ENCODE results near the gene PSMD5. TPM values are rescaled to one million over a fixed set of nuclear protein-coding genes. Genes with fewer than 3 reads are reported as not detected.
A peak's percentile ranks its signal among the peaks of the same experiment; 100 is the strongest.

The PSMD5 gene
- total and polyA plus RNA-seq, 9 of the 15 experiments (the other 6 are each of a cell fraction or from before 2014, with no cell fraction given), result 46.4 to 148 (median 76.3) TPM

- TF ChIP-seq ZNF263 (CRISPR knock-in tag; IDR thresholded peaks at IDR 0.05; ENCODE audit: borderline replicate concordance) (no peak), ZSCAN29 (IDR thresholded peaks at IDR 0.05) (no peak), SNIP1 (IDR thresholded peaks at IDR 0.05; ENCODE audit: low read depth) (no peak), MAFG (tag; conservative IDR thresholded peaks at IDR 0.05) (no peak), DMBX1 (CRISPR knock-in tag; IDR thresholded peaks at IDR 0.05; ENCODE audit: borderline replicate concordance) (no peak), NCOA6 (IDR thresholded peaks at IDR 0.05) (no peak), XRCC5 (IDR thresholded peaks at IDR 0.05; ENCODE audit: low read depth, low read length) (no peak), MEIS2 (IDR thresholded peaks at IDR 0.05; ENCODE audit: partially characterized antibody) (no peak), RBFOX2 (IDR thresholded peaks at IDR 0.05; ENCODE audit: low read depth, low read length) (0 out of 2 replicates have a peak, but pooled peaks have one; percentile 28), YBX1 (IDR thresholded peaks at IDR 0.05) (no peak)
- TF ChIP-seq, protein P1, sequence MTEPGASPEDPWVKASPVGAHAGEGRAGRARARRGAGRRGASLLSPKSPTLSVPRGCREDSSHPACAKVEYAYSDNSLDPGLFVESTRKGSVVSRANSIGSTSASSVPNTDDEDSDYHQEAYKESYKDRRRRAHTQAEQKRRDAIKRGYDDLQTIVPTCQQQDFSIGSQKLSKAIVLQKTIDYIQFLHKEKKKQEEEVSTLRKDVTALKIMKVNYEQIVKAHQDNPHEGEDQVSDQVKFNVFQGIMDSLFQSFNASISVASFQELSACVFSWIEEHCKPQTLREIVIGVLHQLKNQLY (CRISPR knock-in tag; conservative IDR thresholded peaks at IDR 0.05), result no peak
- TF ChIP-seq, protein P2, sequence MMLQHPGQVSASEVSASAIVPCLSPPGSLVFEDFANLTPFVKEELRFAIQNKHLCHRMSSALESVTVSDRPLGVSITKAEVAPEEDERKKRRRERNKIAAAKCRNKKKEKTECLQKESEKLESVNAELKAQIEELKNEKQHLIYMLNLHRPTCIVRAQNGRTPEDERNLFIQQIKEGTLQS (IDR thresholded peaks at IDR 0.05), result peak; percentile 74
- TF ChIP-seq, protein P2 (CRISPR knock-in tag; conservative IDR thresholded peaks at IDR 0.05), result no peak
- TF ChIP-seq, protein P3, sequence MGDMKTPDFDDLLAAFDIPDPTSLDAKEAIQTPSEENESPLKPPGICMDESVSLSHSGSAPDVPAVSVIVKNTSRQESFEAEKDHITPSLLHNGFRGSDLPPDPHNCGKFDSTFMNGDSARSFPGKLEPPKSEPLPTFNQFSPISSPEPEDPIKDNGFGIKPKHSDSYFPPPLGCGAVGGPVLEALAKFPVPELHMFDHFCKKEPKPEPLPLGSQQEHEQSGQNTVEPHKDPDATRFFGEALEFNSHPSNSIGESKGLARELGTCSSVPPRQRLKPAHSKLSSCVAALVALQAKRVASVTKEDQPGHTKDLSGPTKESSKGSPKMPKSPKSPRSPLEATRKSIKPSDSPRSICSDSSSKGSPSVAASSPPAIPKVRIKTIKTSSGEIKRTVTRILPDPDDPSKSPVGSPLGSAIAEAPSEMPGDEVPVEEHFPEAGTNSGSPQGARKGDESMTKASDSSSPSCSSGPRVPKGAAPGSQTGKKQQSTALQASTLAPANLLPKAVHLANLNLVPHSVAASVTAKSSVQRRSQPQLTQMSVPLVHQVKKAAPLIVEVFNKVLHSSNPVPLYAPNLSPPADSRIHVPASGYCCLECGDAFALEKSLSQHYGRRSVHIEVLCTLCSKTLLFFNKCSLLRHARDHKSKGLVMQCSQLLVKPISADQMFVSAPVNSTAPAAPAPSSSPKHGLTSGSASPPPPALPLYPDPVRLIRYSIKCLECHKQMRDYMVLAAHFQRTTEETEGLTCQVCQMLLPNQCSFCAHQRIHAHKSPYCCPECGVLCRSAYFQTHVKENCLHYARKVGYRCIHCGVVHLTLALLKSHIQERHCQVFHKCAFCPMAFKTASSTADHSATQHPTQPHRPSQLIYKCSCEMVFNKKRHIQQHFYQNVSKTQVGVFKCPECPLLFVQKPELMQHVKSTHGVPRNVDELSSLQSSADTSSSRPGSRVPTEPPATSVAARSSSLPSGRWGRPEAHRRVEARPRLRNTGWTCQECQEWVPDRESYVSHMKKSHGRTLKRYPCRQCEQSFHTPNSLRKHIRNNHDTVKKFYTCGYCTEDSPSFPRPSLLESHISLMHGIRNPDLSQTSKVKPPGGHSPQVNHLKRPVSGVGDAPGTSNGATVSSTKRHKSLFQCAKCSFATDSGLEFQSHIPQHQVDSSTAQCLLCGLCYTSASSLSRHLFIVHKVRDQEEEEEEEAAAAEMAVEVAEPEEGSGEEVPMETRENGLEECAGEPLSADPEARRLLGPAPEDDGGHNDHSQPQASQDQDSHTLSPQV (IDR thresholded peaks at IDR 0.05), result no peak
- TF ChIP-seq, protein P4, sequence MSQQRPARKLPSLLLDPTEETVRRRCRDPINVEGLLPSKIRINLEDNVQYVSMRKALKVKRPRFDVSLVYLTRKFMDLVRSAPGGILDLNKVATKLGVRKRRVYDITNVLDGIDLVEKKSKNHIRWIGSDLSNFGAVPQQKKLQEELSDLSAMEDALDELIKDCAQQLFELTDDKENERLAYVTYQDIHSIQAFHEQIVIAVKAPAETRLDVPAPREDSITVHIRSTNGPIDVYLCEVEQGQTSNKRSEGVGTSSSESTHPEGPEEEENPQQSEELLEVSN (IDR thresholded peaks at IDR 0.05; ENCODE audit: borderline replicate concordance in 1 of 2, extremely low read depth in 1 of 2, insufficient read depth in 1 of 2, insufficient read length in 1 of 2, low read depth in 1 of 2, low read length in 1 of 2, poor library complexity in 1 of 2, severe bottlenecking in 1 of 2), result no peak
Measured at GRCh38 chr9:120857902-120858301, 15.2 kb upstream of the PSMD5 start (continued).
